GM23338 (cell line): ENCODE measurements around the gene TTLL6.

Experiments
- CTCF ChIP-seq, 2 experiments: fragments of 200-600 bp in 1 of 2; sonication (generic) in 1 of 2; conservative IDR thresholded peaks; 2 replicates each; pipeline versions ENCODE4 v1.5.1 to v1.6.1; 2016 to 2017; ENCODE audit warnings: antibody characterized with exemption in 2 of 2, low read depth in 2 of 2, mild to moderate bottlenecking in 2 of 2, moderate library complexity in 1 of 2
- EZH2 ChIP-seq: fragments of 200-600 bp; sonication (generic); IDR thresholded peaks from one replicate; pipeline ENCODE4 v1.8.0; 2017; ENCODE audit warnings: antibody characterized with exemption, mild to moderate bottlenecking, low read depth; ENCODE audit not compliant: unreplicated experiment

- no peak for TF ChIP-seq EZH2
- TF ChIP-seq CTCF (conservative IDR thresholded peaks at IDR 0.05; ENCODE audit: low read depth in 2 of 2), result peak; percentile 94
Measured at GRCh38 chr17:48804936-48805411, 12.1 kb downstream of the TTLL6 start.
